ENCODE results near the gene CYBA. TPM values are rescaled to one million over a fixed set of nuclear protein-coding genes. Genes with fewer than 3 reads are reported as not detected.

Gene CYBA
- polyA plus RNA-seq, 3 donors: 1,168 to 2,376 (median 2,092) TPM

DNA sequence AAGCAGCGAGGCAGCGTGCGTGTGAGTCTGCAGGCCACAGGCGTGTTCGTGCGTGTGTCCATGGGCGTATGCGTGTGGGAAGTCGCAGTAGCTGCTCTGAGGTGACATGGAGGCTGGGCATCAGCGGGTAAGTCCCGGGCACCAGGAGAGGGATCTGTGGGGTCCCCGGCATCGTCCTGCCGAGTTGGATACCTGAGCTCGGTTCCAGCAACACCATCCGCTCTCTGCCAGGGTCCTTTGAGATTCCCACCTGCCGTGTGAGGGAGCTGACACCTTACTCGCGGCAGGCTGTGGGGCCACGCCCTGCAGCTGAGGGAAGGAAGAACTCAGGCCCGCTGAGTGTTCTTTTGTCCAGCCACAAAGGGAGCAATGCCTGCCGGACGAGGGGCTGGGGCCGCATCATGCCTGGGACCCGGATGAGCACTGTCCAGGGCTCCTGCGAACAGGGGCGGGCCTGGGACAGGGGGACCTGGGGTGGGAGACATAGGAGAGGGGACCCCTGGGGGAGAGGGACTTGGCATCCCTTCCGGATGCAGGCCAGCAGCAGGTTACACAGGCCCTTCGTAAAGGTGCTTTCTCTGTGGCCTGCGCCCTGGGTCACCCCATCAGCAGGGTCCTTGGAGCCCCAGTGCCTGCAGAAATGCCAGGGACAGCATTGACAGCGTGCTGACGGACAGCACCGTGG lies 40.4 kb upstream of the CYBA start:
- peaks cover 11 to 16% of the 10 kb centered on the region in 2 donors for H3K36me3 ChIP-seq (replicated peaks in 1 of 2; ENCODE audit: control insufficient read depth in 1 of 2, insufficient read depth in 2 of 2, low read length in 2 of 2)
- H3K27me3 ChIP-seq (ENCODE audit: control insufficient read depth in 2 of 2, insufficient read depth in 2 of 2, low read length in 2 of 2): no peaks in the 10 kb centered on the region
- TF ChIP-seq, protein P1, sequence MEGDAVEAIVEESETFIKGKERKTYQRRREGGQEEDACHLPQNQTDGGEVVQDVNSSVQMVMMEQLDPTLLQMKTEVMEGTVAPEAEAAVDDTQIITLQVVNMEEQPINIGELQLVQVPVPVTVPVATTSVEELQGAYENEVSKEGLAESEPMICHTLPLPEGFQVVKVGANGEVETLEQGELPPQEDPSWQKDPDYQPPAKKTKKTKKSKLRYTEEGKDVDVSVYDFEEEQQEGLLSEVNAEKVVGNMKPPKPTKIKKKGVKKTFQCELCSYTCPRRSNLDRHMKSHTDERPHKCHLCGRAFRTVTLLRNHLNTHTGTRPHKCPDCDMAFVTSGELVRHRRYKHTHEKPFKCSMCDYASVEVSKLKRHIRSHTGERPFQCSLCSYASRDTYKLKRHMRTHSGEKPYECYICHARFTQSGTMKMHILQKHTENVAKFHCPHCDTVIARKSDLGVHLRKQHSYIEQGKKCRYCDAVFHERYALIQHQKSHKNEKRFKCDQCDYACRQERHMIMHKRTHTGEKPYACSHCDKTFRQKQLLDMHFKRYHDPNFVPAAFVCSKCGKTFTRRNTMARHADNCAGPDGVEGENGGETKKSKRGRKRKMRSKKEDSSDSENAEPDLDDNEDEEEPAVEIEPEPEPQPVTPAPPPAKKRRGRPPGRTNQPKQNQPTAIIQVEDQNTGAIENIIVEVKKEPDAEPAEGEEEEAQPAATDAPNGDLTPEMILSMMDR (IDR thresholded peaks at IDR 0.05): no peak
- no peak overlapping the region for H3K27ac ChIP-seq (ENCODE audit: low read depth in 1 of 2, low read length in 2 of 2)
- peaks cover 19% of the 10 kb centered on the region for H4K20me1 ChIP-seq (ENCODE audit: insufficient read depth, low read length)
- peak overlapping the region in 1 of 2 donors; percentile 42 for H3K4me3 Mint-ChIP-seq
- peak overlapping the region in 5 of 7 donors; percentile 28 to 87 (median 73) for H3K27ac Mint-ChIP-seq
- no peaks in the 10 kb centered on the region for H3K9me3 Mint-ChIP-seq
- peaks cover 19 to 22% of the 10 kb centered on the region in 2 donors for H3K36me3 Mint-ChIP-seq
- no peak overlapping the region for H3K9ac ChIP-seq (ENCODE audit: insufficient read depth, low read length, poor library complexity, severe bottlenecking)
- WGBS (ENCODE audit: insufficient coverage): 71% methylated on average over 33 of the region's 33 CpGs
- H3K9me3 ChIP-seq (replicated peaks in 1 of 2; ENCODE audit: control insufficient read depth in 1 of 2, insufficient read depth in 1 of 2, low read length in 2 of 2): no peaks in the 10 kb centered on the region
- H3K4me3 ChIP-seq (replicated peaks in 1 of 3; ENCODE audit: low read depth in 2 of 3, low read length in 3 of 3): peak overlapping the region in 1 of 3 experiments; percentile 19
- H2AFZ ChIP-seq (ENCODE audit: insufficient read depth, low read depth, low read length, poor library complexity, severe bottlenecking): no peak overlapping the region
- no peak for DNase-seq
- H3K4me1 ChIP-seq (ENCODE audit: control insufficient read depth in 1 of 2, insufficient read depth in 2 of 2, low read length in 2 of 2): peaks cover 43 to 47% of the 10 kb centered on the region in 2 donors
- H3K4me2 ChIP-seq (replicated peaks; ENCODE audit: extremely low read depth, low read length, poor library complexity, severe bottlenecking): peak overlapping the region; percentile 47
- H3K79me2 ChIP-seq (ENCODE audit: insufficient read depth, low read length): no peaks in the 10 kb centered on the region
- intact Hi-C loops (cut with micrococcal nuclease): no loop called here
- H3K4me1 Mint-ChIP-seq: peaks cover 52% of the 10 kb centered on the region
- peaks cover 13 to 19% (median 15%) of the 10 kb centered on the region in 3 donors for H3K27me3 Mint-ChIP-seq (ENCODE audit: low read depth in 3 of 3)

DNA sequence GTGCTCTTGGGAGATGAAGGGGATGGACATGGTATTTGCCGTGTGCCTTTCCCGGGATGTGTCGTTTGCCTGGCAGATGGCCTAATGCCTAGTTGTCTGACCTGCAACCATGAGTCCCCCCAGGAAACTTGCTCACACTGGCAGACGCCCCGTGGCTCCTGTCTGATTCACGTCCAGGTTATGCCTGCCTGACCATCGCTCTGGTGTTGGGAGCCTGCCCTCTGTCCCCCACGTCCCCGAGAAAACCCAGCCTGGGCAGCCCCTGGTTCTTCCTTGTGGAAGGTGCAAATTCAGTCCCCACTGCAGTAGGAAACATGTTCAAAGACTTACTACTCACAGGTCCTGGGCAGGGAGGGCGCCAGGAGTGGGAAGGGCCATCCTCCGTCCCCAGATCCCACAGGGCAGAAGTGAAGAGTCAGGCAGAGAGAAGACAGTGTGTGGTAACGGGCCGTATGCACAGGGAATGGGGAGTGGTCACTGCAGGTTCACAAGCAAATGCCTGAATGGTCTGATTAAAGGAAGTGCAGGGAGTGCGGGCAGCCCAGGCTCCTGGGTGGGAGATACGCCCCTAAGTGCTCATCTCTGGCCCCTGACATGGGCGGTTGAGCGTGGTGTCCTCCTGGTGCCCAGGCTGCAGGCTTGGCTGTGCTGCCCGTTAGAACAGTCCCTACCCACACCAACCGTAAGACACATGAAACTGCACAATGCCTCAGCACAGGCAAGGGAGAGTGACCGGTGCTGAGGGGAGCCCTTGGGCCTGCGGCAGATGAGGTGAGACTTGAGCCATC lies 39.7 kb upstream of the CYBA start:
- Histone ChIP-seq H3K9ac (ENCODE audit: insufficient read depth, low read length, poor library complexity, severe bottlenecking) (no peak overlapping the region), H3K79me2 (ENCODE audit: insufficient read depth, low read length) (peaks cover 6% of the 10 kb centered on the region), H3K27ac (ENCODE audit: low read depth in 1 of 2, low read length in 2 of 2) (no peak overlapping the region), H3K4me2 (replicated peaks; ENCODE audit: extremely low read depth, low read length, poor library complexity, severe bottlenecking) (no peak overlapping the region), H3K27me3 (ENCODE audit: control insufficient read depth in 2 of 2, insufficient read depth in 2 of 2, low read length in 2 of 2) (no peaks in the 10 kb centered on the region), H3K36me3 (replicated peaks in 1 of 2; ENCODE audit: control insufficient read depth in 1 of 2, insufficient read depth in 2 of 2, low read length in 2 of 2) (peaks cover 4 to 8% of the 10 kb centered on the region in 2 donors), H3K4me3 (replicated peaks in 1 of 3; ENCODE audit: low read depth in 2 of 3, low read length in 3 of 3) (no peak overlapping the region), H4K20me1 (ENCODE audit: insufficient read depth, low read length) (peaks cover 12% of the 10 kb centered on the region), H3K9me3 (replicated peaks in 1 of 2; ENCODE audit: control insufficient read depth in 1 of 2, insufficient read depth in 1 of 2, low read length in 2 of 2) (no peaks in the 10 kb centered on the region), H2AFZ (ENCODE audit: insufficient read depth, low read depth, low read length, poor library complexity, severe bottlenecking) (no peak overlapping the region), H3K4me1 (ENCODE audit: control insufficient read depth in 1 of 2, insufficient read depth in 2 of 2, low read length in 2 of 2) (peaks cover 48 to 51% of the 10 kb centered on the region in 2 donors)
- TF ChIP-seq, protein P1 (IDR thresholded peaks at IDR 0.05): no peak
- H3K4me3 Mint-ChIP-seq: peak overlapping the region in 1 of 2 donors; percentile 19
- peak overlapping the region in 4 of 7 donors; percentile 63 to 83 (median 76) for H3K27ac Mint-ChIP-seq
- DNase-seq: no peak
- H3K27me3 Mint-ChIP-seq (ENCODE audit: low read depth in 3 of 3): peaks cover 13 to 19% (median 15%) of the 10 kb centered on the region in 3 donors
- WGBS (ENCODE audit: insufficient coverage): 84% methylated on average over 17 of the region's 21 CpGs
- no peaks in the 10 kb centered on the region for H3K9me3 Mint-ChIP-seq
- peaks cover 11 to 15% of the 10 kb centered on the region in 2 donors for H3K36me3 Mint-ChIP-seq
- intact Hi-C loops (cut with micrococcal nuclease): no loop called here
- peaks cover 52% of the 10 kb centered on the region for H3K4me1 Mint-ChIP-seq

Data from CD14-positive monocyte (primary cell).